Measurements from ENCODE around the gene SLC22A23. TPM values are rescaled to one million over a fixed set of nuclear protein-coding genes. Genes with fewer than 3 reads are reported as not detected.

The SLC22A23 gene
- total and polyA plus RNA-seq, 2 donors (not counting 1 experiment from before 2014, with no cell fraction given): 0.18 to 1.4 TPM

DNA sequence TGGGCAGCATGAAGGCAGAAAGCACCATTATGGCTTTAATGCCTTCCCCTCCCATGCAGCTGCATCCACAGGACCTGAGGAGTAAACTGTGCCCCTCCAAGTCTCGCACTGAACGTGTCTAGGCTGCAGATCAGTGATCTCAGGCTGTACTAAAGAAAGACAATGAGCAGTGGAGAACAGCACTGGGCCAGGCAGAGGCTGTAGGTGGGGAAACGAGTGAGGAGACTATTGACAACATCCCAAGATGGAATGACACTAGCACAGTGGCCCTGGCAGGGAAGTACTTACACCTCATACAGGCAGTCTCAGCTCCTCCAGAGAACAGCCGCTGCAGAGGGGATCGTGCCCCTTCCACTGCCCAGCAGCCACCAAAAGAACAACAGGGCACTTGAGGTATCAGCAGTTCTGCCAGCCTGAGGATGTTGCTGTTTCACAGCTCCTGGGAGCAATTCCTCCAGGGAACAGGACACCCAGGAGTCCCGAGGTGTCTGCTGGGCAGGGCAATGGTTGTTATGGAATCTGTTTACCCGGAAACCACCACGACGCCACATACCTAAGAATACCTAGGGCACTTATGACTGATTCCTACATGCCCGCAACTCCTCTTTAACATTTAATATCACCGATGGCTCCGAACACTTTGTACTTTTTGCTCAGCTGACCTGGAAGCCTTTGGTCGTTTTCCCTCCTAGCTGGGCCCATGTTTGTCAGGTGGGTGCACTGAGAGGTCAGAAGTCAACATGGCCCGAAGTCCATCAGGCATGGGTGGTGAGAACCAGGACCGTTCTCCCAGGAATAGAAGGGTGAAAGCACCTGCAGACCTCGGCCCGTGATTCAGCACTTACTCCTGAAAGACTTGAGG, 79.1 kb downstream of the SLC22A23 start:
- H3K27ac Mint-ChIP-seq: no peak overlapping the region
- intact Hi-C loops (cut with micrococcal nuclease): no loop called here
- Histone ChIP-seq H3K9me3 (ENCODE audit: control extremely low read depth in 1 of 3, control insufficient read depth in 2 of 3, insufficient read depth in 1 of 3, low read length in 2 of 3) (peaks cover 0 to 4% (median 0%) of the 10 kb centered on the region in 3 donors), H3K27ac (ENCODE audit: low read length in 2 of 2) (no peak overlapping the region), H2AFZ (ENCODE audit: insufficient read depth, low read depth, low read length, poor library complexity, severe bottlenecking) (no peak overlapping the region), H3K4me3 (ENCODE audit: control extremely low read depth in 1 of 5, extremely low read depth in 1 of 5, insufficient read depth in 1 of 5, low read depth in 2 of 5, low read length in 4 of 5) (no peak overlapping the region), H3K36me3 (replicated peaks in 1 of 2; ENCODE audit: control extremely low read depth in 1 of 2, control insufficient read depth in 1 of 2, extremely low read depth in 1 of 2, insufficient read depth in 2 of 2, low read length in 1 of 2) (no peaks in the 10 kb centered on the region), H3K4me1 (ENCODE audit: control insufficient read depth in 2 of 2, insufficient read depth in 2 of 2, low read length in 2 of 2) (peaks cover 3 to 6% of the 10 kb centered on the region in 2 donors), H4K20me1 (ENCODE audit: control insufficient read depth, insufficient read depth, low read length, poor library complexity, severe bottlenecking) (no peaks in the 10 kb centered on the region), H3K9ac (ENCODE audit: low read length) (no peak overlapping the region), H3K27me3 (replicated peaks in 1 of 4; ENCODE audit: control extremely low read depth in 1 of 4, control insufficient read depth in 3 of 4, insufficient read depth in 4 of 4, low read length in 3 of 4) (peaks cover 0 to 6% (median 0%) of the 10 kb centered on the region in 4 experiments), H3K79me2 (ENCODE audit: control insufficient read depth, insufficient read depth, low read length) (no peaks in the 10 kb centered on the region), H3K4me2 (replicated peaks; ENCODE audit: low read depth, low read length, poor library complexity, severe bottlenecking) (peak overlapping the region; percentile 10)
- H3K4me1 Mint-ChIP-seq: peaks cover 5% of the 10 kb centered on the region
- 64% methylated on average over 15 of the region's 17 CpGs for WGBS (ENCODE audit: insufficient coverage)
- ChIA-PET CTCF (no interaction called here), POLR2A (no interaction called here)
- H3K9me3 Mint-ChIP-seq (ENCODE audit: insufficient read depth): no peaks in the 10 kb centered on the region
- TF ChIP-seq, protein P1, sequence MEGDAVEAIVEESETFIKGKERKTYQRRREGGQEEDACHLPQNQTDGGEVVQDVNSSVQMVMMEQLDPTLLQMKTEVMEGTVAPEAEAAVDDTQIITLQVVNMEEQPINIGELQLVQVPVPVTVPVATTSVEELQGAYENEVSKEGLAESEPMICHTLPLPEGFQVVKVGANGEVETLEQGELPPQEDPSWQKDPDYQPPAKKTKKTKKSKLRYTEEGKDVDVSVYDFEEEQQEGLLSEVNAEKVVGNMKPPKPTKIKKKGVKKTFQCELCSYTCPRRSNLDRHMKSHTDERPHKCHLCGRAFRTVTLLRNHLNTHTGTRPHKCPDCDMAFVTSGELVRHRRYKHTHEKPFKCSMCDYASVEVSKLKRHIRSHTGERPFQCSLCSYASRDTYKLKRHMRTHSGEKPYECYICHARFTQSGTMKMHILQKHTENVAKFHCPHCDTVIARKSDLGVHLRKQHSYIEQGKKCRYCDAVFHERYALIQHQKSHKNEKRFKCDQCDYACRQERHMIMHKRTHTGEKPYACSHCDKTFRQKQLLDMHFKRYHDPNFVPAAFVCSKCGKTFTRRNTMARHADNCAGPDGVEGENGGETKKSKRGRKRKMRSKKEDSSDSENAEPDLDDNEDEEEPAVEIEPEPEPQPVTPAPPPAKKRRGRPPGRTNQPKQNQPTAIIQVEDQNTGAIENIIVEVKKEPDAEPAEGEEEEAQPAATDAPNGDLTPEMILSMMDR (IDR thresholded peaks at IDR 0.05): no peak
- no peak for TF ChIP-seq EZH2 (IDR thresholded peaks at IDR 0.05; ENCODE audit: borderline replicate concordance, insufficient read depth, low read depth, low read length, poor library complexity, severe bottlenecking)
- ATAC-seq (ENCODE audit: low read depth) (no peak), DNase-seq (no peak)
- H3K27me3 Mint-ChIP-seq: peaks cover 22% of the 10 kb centered on the region
- no peak overlapping the region for H3K4me3 Mint-ChIP-seq

DNA sequence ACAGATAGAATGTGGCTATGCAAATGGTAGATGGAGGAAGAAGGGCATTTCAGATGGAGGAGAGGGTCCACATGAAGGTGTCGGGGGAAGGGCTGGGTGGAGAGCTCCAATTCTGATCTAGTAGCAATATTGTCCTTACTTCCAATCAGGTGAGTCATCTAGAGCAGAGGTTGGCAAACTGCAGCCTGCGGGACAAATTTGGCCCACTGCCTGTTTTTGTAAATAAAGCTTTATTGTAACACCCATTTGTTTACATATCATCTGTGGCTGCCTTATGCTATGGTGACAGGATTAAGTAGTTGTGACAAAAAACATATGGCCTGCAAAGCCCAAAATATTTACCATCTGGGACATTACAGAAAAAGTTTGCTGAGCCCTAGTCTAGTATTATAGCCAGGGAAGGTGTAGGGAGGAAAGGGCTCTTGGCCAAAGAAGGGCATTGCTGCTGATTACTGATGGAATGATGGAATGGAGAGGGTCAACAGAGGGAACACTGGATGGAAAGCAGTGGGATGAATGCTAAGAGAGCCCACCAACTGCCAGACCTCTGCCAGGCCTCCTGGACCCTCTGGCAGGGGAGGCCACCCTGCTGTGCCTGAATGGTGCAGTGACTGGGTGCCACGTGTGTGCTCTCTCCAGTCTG, 79.8 kb downstream of the SLC22A23 start:
- no peak overlapping the region for H3K9ac ChIP-seq (ENCODE audit: low read length)
- no peak overlapping the region for H3K4me3 ChIP-seq (ENCODE audit: control extremely low read depth in 1 of 5, extremely low read depth in 1 of 5, insufficient read depth in 1 of 5, low read depth in 2 of 5, low read length in 4 of 5)
- H3K27me3 Mint-ChIP-seq: peaks cover 17% of the 10 kb centered on the region
- ATAC-seq (ENCODE audit: low read depth) (no peak), DNase-seq (no peak)
- no peak overlapping the region for H3K4me3 Mint-ChIP-seq
- POLR2A ChIA-PET: interaction anchor here (0.6 kb wide), 1 partner anchor 10 kb away, joined by 3 read pairs; no protein-coding TSS in a partner anchor
- H2AFZ ChIP-seq (ENCODE audit: insufficient read depth, low read depth, low read length, poor library complexity, severe bottlenecking): no peak overlapping the region
- no peak overlapping the region for H3K27ac Mint-ChIP-seq
- no peak overlapping the region for H3K4me2 ChIP-seq (replicated peaks; ENCODE audit: low read depth, low read length, poor library complexity, severe bottlenecking)
- H3K36me3 ChIP-seq (replicated peaks in 1 of 2; ENCODE audit: control extremely low read depth in 1 of 2, control insufficient read depth in 1 of 2, extremely low read depth in 1 of 2, insufficient read depth in 2 of 2, low read length in 1 of 2): no peaks in the 10 kb centered on the region
- no peaks in the 10 kb centered on the region for H3K9me3 Mint-ChIP-seq (ENCODE audit: insufficient read depth)
- H3K27ac ChIP-seq (ENCODE audit: low read length in 2 of 2): no peak overlapping the region
- 100% methylated on average over 1 of the region's 3 CpGs for WGBS (ENCODE audit: insufficient coverage)
- CTCF ChIA-PET: no interaction called here
- H3K4me1 ChIP-seq (ENCODE audit: control insufficient read depth in 2 of 2, insufficient read depth in 2 of 2, low read length in 2 of 2): peaks cover 3 to 6% of the 10 kb centered on the region in 2 donors
- H4K20me1 ChIP-seq (ENCODE audit: control insufficient read depth, insufficient read depth, low read length, poor library complexity, severe bottlenecking): no peaks in the 10 kb centered on the region
- H3K4me1 Mint-ChIP-seq: peaks cover 5% of the 10 kb centered on the region
- no peaks in the 10 kb centered on the region for H3K79me2 ChIP-seq (ENCODE audit: control insufficient read depth, insufficient read depth, low read length)
- TF ChIP-seq, protein P1 (IDR thresholded peaks at IDR 0.05): no peak
- TF ChIP-seq EZH2 (IDR thresholded peaks at IDR 0.05; ENCODE audit: borderline replicate concordance, insufficient read depth, low read depth, low read length, poor library complexity, severe bottlenecking): no peak
- H3K27me3 ChIP-seq (replicated peaks in 1 of 4; ENCODE audit: control extremely low read depth in 1 of 4, control insufficient read depth in 3 of 4, insufficient read depth in 4 of 4, low read length in 3 of 4): peaks cover 0 to 6% (median 0%) of the 10 kb centered on the region in 4 experiments
- intact Hi-C loops (cut with micrococcal nuclease): no loop called here
- H3K9me3 ChIP-seq (ENCODE audit: control extremely low read depth in 1 of 3, control insufficient read depth in 2 of 3, insufficient read depth in 1 of 3, low read length in 2 of 3): peaks cover 0 to 4% (median 0%) of the 10 kb centered on the region in 3 donors
